HCT116 (cell line): ENCODE data around the gene TBC1D2B. TPM values are rescaled to one million over a fixed set of nuclear protein-coding genes. Genes with fewer than 3 reads are reported as not detected.

Source experiments
- ATAC-seq: fragments of 200-7000 bp; cut with Tn5 transposase; 2 replicates; pipeline ENCODE4 v1.9.1; 2020; ENCODE audit warnings: mild to moderate bottlenecking, moderate library complexity
- BruUV-seq: library from RNA; stranded (reverse); fragments of 400-500 nt; replicated peaks from 2 replicates; lab custom pipeline; 2021; lab: Mats Ljungman, UMichigan
- CTCF ChIA-PET: fragments of 300-600 bp; sonication (Branson Sonifier 250); formaldehyde crosslinking; loops from one replicate; lab custom pipeline; 2021; ENCODE audit warnings: antibody characterized with exemption; lab: Charles Lee
- POLR2A ChIA-PET: fragments of 300-600, 350-600 bp; sonication (Branson Sonifier 250); formaldehyde crosslinking; loops from one replicate; lab custom pipeline; 2021; ENCODE audit warnings: antibody characterized with exemption; lab: Charles Lee
- RAD21 ChIA-PET, 2 experiments: fragments of 300-600 bp; sonication (Branson Sonifier 250); formaldehyde crosslinking; loops; one replicate each; lab custom pipeline; 2023; ENCODE audit warnings: low total read pairs in 2 of 2; ENCODE audit not compliant: uncharacterized antibody in 2 of 2, unreplicated experiment in 2 of 2, low non-redundant PET in 1 of 2; lab: Charles Lee
- DNase-seq: peaks from one replicate; pipeline ENCODE4 v3.0.0-alpha.2; 2010; ENCODE audit warnings: low read depth, low spot score
- H2AFZ ChIP-seq: fragments of 200-600 bp; shearing (Covaris generic), sonication (generic); 2 replicates; pipeline ENCODE4 v1.6.1; 2017; ENCODE audit warnings: low read depth, mixed run types, mixed read lengths, antibody characterized with exemption, low read length; ENCODE audit not compliant: poor library complexity, severe bottlenecking
- H3K27ac ChIP-seq: 2 replicates; pipeline ENCODE4 v1.5.1; 2012; ENCODE audit warnings: low read depth, low read length
- H3K27me3 ChIP-seq: fragments of 200-600 bp; sonication (generic); 2 replicates; pipeline ENCODE4 v1.6.1; 2016; ENCODE audit warnings: mixed run types, low read length, mixed read lengths; ENCODE audit not compliant: insufficient read depth
- H3K36me3 ChIP-seq, 2 experiments: fragments of 200-500 bp in 1 of 2; fragments of 200-600 bp in 1 of 2; sonication (Bioruptor generic) in 1 of 2; sonication (generic) in 1 of 2; 2 replicates each; pipeline versions ENCODE4 v1.5.1 to v1.6.1; 2014 to 2016; ENCODE audit warnings: low read length in 2 of 2, inconsistent platforms in 1 of 2, mixed read lengths in 1 of 2, mixed run types in 1 of 2; ENCODE audit not compliant: insufficient read depth in 2 of 2, control insufficient read depth in 1 of 2
- H3K4me1 ChIP-seq, 2 experiments: fragments of 200-600 bp in 1 of 2; sonication (generic) in 1 of 2; 2 replicates each; pipeline versions ENCODE4 v1.5.1 to v1.6.1; 2012 to 2017; ENCODE audit warnings: low read length in 2 of 2, inconsistent platforms in 1 of 2, mild to moderate bottlenecking in 1 of 2, mixed read lengths in 1 of 2, mixed run types in 1 of 2, moderate library complexity in 1 of 2; ENCODE audit not compliant: insufficient read depth in 2 of 2, control insufficient read depth in 1 of 2
- H3K4me2 ChIP-seq: fragments of 200-600 bp; sonication (generic); 2 replicates; pipeline ENCODE4 v1.6.1; 2017; ENCODE audit warnings: mixed run types, low read length, mixed read lengths
- H3K4me3 ChIP-seq, 2 experiments: fragments of 200-600 bp in 1 of 2; sonication (generic) in 1 of 2; replicated peaks in 1 of 2; 2 replicates each; pipeline ENCODE4 v1.5.1; 2011 to 2016; ENCODE audit warnings: low read length in 2 of 2, control low read depth in 1 of 2, low read depth in 1 of 2, mild to moderate bottlenecking in 1 of 2, mixed read lengths in 1 of 2, mixed run types in 1 of 2
- H3K79me2 ChIP-seq: fragments of 200-600 bp; sonication (generic); 2 replicates; pipeline ENCODE4 v1.6.1; 2017; ENCODE audit warnings: mild to moderate bottlenecking, mixed run types, low read length, moderate library complexity, mixed read lengths; ENCODE audit not compliant: insufficient read depth
- H3K9ac ChIP-seq: fragments of 200-600 bp; sonication (generic); 2 replicates; pipeline ENCODE4 v1.6.1; 2016; ENCODE audit warnings: low read length, mixed read lengths
- H3K9me2 ChIP-seq: fragments of 200-600 bp; sonication (generic), shearing (Covaris generic); 2 replicates; pipeline ENCODE4 v1.6.1; 2017; ENCODE audit warnings: mixed run types, mild to moderate bottlenecking, moderate library complexity; ENCODE audit not compliant: insufficient read depth
- H3K9me3 ChIP-seq, 2 experiments: fragments of 200-500 bp in 1 of 2; fragments of 200-600 bp in 1 of 2; sonication (Bioruptor generic) in 1 of 2; sonication (generic) in 1 of 2; 2 replicates each; pipeline ENCODE4 v1.6.1; 2014 to 2017; ENCODE audit warnings: low read length in 2 of 2, mixed read lengths in 2 of 2, inconsistent platforms in 1 of 2, low read depth in 1 of 2, mild to moderate bottlenecking in 1 of 2, mixed run types in 1 of 2, moderate library complexity in 1 of 2; ENCODE audit not compliant: control insufficient read depth in 1 of 2, insufficient read depth in 1 of 2
- H4K20me1 ChIP-seq: fragments of 200-600 bp; sonication (generic), shearing (Covaris generic); 2 replicates; pipeline ENCODE4 v1.6.1; 2017; ENCODE audit warnings: mixed run types, mild to moderate bottlenecking, moderate library complexity; ENCODE audit not compliant: insufficient read depth
- EZH2phosphoT487 ChIP-seq: fragments of 200-600 bp; IDR thresholded peaks from 2 replicates; pipeline ENCODE4 v1.6.1; 2018; ENCODE audit warnings: antibody characterized with exemption, borderline replicate concordance
- POLR2AphosphoS5 ChIP-seq: IDR thresholded peaks from 2 replicates; pipeline ENCODE4 v1.6.1; 2011; ENCODE audit warnings: mild to moderate bottlenecking, low read depth, low read length, moderate library complexity
- REST ChIP-seq: IDR thresholded peaks from 2 replicates; pipeline ENCODE4 v1.6.1; 2012; ENCODE audit warnings: low read depth
- SP1 ChIP-seq: IDR thresholded peaks from 2 replicates; pipeline ENCODE4 v1.6.1; 2012; ENCODE audit warnings: low read depth
- SRF ChIP-seq: IDR thresholded peaks from 2 replicates; pipeline ENCODE4 v1.6.1; 2012; ENCODE audit warnings: low read depth
- TCF7L2 ChIP-seq: IDR thresholded peaks from 2 replicates; pipeline ENCODE4 v1.7.0; 2011; ENCODE audit warnings: borderline replicate concordance, inconsistent platforms; ENCODE audit not compliant: insufficient read depth, insufficient read length; ENCODE audit errors: extremely low read depth
- ZFX ChIP-seq: fragments of 450-650 bp; IDR thresholded peaks from 2 replicates; pipeline ENCODE4 v1.6.1; 2017
- intact Hi-C: fragments of 100-400 bp; cut with micrococcal nuclease; formaldehyde crosslinking; loops from 2 replicates; pipeline ENCODE4 v1.10.0; 2022
- total RNA-seq: library from RNA; stranded (reverse); gene quantifications from one replicate; pipeline ENCODE4 v1.2.1, GENCODE V29; 2021; ENCODE audit not compliant: unreplicated experiment

The TBC1D2B gene
- total RNA-seq, 1 experiment from 2014 or later, result 16.6 TPM

- ATAC-seq (no peak), DNase-seq (no peak)
- POLR2A ChIA-PET, result no interaction called here
- BruUV-seq, result no TSS peak
- intact Hi-C loops, result no loop called here
- H3K4me3 ChIP-seq, result no peak overlapping the region
- H3K79me2 ChIP-seq, result no peaks in the 10 kb centered on the region; the same call in 1 of the 2 replicates
- H3K36me3 ChIP-seq, result no peaks in the 10 kb centered on the region
- no peaks in the 10 kb centered on the region for H3K27me3 ChIP-seq
- no peak overlapping the region for H3K27ac ChIP-seq
- H4K20me1 ChIP-seq, result no peaks in the 10 kb centered on the region
- no peak overlapping the region for H3K9ac ChIP-seq
- H3K9me2 ChIP-seq, result no peaks in the 10 kb centered on the region
- H3K9me3 ChIP-seq, result no peaks in the 10 kb centered on the region
- H3K4me1 ChIP-seq, result peaks cover 7 to 8% of the 10 kb centered on the region in 2 experiments
- H3K4me2 ChIP-seq, result no peak overlapping the region
- H2AFZ ChIP-seq, result no peak overlapping the region
- TF ChIP-seq SP1 (no peak), ZFX (no peak)
- TF ChIP-seq, all 23 proteins: peak for 0
- ChIA-PET CTCF (no interaction called here), RAD21 (no interaction called here)
These were observed 26.7 kb downstream of the TBC1D2B start for GRCh38 chr15:78050826-78051225.

GRCh38 chr15:78050441-78050809, 27.1 kb downstream of the TBC1D2B start:
- no peak overlapping the region for H3K4me2 ChIP-seq
- no peak for TF ChIP-seq EZH2phosphoT487
- no peak for TF ChIP-seq SRF
- no peak for TF ChIP-seq REST
- TF ChIP-seq POLR2AphosphoS5, result no peak
- no peak for TF ChIP-seq TCF7L2
- TF ChIP-seq, all 23 proteins: peak for 0
- no TSS peak for BruUV-seq

More at GRCh38 chr15:78050441-78050809, 27.1 kb downstream of the TBC1D2B start:
- peaks cover 7 to 8% of the 10 kb centered on the region in 2 experiments for H3K4me1 ChIP-seq
- ChIA-PET CTCF (no interaction called here), RAD21 (no interaction called here), POLR2A (no interaction called here)
- H3K27me3 ChIP-seq, result no peaks in the 10 kb centered on the region
- no peak for DNase-seq
- no peak overlapping the region for H3K9ac ChIP-seq
- no peak overlapping the region for H3K27ac ChIP-seq
- H4K20me1 ChIP-seq, result no peaks in the 10 kb centered on the region
- no peak overlapping the region for H2AFZ ChIP-seq
- no peaks in the 10 kb centered on the region for H3K9me2 ChIP-seq
- intact Hi-C loops, result no loop called here
- H3K79me2 ChIP-seq, result no peaks in the 10 kb centered on the region
- no peaks in the 10 kb centered on the region for H3K36me3 ChIP-seq
- no peak overlapping the region for H3K4me3 ChIP-seq
- ATAC-seq, result no peak
- H3K9me3 ChIP-seq, result no peaks in the 10 kb centered on the region
